ENCODE data around the gene SCAMP4.
A peak's percentile ranks its signal among the peaks of the same experiment; 100 is the strongest.

The SCAMP4 gene

GRCh38 chr19:1862424-1863327, 42.5 kb upstream of the SCAMP4 start:
- H3K4me3 ChIP-seq (ENCODE audit: low read length) = peak overlapping the region; percentile 92
- TF ChIP-seq ZNF274 (IDR thresholded peaks at IDR 0.05; ENCODE audit: low read depth, low read length) = no peak

DNA sequence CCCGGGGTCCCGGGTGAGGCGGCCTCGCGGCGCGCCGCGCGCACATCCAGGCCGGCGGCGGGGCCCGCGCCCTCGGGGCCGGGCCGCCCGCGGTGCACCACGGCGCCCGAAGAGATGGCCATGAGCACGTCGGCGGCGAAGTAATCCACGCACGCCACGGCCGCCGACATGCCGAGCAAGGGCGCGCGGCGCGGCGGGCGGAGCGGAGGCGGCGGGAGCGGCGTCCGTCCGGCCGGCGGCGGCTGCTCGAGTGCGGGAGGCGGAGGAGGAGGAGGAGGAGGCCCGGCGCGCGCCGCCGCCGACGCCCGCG, 41.9 kb upstream of the SCAMP4 start, which contains the start of gene KLF16:
Gene KLF16 (minus strand): TSS at position 252 of the 310 bp plus-strand sequence. CDS start 82 bp downstream, at position 170.
- no peak for TF ChIP-seq ZNF274 (IDR thresholded peaks at IDR 0.05; ENCODE audit: low read depth, low read length)
- H3K4me3 ChIP-seq (ENCODE audit: low read length) = peak within 1 kb of the TSS; percentile 92

DNA sequence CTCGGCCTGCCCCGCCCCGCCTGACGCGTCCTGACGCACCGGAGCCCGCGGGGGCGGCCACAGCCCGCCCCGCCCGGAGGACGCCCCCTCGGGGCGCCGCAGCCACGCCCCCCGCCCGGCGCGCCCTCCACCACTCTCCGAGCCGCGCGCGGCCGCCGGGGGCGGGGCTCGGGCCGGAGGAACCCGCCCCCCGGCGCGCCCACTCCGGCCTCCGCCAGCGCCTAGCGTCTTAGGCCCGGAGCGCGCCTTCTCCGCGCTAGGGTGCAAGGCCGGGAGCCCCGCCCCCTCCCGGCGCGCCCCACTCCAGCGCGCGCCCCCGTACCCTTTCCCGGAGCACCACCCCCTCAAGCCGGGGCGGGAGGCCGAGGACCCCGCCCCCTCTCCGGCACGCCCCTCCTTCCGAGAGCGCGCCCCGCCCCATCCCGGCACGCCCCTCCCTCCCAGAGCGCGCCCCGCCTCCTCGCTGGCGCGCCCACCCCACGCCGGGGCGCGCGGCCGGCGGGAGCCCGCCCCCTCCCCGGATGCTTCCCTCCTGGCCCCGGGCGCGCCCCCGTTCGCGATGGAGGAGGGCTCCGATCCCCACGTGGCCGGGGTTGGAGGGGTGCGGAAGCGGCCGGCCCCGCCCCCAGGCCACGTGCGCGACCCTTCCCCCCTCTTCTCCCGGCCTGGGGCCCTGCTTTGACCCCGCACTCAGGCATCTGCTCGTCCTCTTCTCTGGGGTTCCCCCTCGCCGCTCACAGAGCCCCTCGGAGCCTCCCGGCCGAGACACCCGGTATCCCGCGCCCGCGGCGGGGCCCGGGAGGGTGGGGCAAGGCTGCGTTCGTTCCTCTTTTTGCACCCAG, 41.3 kb upstream of the SCAMP4 start:
- peak overlapping the region; percentile 84 for H3K4me3 ChIP-seq (ENCODE audit: low read length)
- no peak for TF ChIP-seq ZNF274 (IDR thresholded peaks at IDR 0.05; ENCODE audit: low read depth, low read length)

GRCh38 chr19:1864480-1865171, 40.6 kb upstream of the SCAMP4 start:
- H3K4me3 ChIP-seq (ENCODE audit: low read length) = peak overlapping the region; percentile 84
- TF ChIP-seq ZNF274 (IDR thresholded peaks at IDR 0.05; ENCODE audit: low read depth, low read length) = no peak

DNA sequence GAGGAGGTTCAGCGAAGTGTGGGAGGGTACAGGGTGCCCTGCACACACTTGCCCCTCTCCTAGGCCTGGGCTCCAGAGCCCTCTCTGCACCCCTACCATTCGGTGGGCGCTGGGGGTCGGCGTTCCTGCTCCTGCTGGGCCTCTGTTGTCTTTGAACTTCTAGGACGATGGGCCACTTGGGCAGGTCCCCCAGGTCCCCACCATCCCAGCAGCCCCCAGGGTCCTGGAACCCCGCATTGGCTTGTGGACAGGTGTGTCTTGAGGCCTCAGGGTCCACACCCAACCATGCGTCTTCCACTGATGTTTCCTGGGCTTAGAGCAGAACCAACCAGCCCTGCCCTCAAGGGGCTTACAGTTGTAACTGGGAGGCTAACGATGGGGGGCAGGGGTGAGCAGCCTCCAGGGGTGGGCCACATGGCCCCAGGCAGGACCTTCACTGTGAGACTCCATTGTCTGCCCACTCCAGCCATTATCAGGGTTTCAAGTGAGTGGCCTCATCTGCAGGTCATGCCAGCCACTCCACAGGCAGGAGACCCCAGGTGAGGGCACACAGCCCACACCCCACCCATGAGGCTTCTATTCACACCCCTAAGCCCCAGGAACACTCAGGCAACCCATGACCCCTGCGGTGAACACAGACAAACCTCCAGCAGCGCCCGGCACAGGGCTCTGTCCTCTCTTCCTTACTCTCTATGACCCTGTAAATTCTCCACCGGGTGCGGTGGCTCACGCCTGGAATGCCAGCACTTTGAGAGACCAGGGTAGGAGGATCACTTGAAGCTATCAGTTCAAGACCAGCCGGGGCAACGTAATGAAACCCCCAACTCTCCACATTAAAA, 39.8 kb upstream of the SCAMP4 start:
- peak overlapping the region; percentile 84; the same call in 1 of the 2 replicates for H3K4me3 ChIP-seq (ENCODE audit: low read length)
- no peak for TF ChIP-seq ZNF274 (IDR thresholded peaks at IDR 0.05; ENCODE audit: low read depth, low read length)

DNA sequence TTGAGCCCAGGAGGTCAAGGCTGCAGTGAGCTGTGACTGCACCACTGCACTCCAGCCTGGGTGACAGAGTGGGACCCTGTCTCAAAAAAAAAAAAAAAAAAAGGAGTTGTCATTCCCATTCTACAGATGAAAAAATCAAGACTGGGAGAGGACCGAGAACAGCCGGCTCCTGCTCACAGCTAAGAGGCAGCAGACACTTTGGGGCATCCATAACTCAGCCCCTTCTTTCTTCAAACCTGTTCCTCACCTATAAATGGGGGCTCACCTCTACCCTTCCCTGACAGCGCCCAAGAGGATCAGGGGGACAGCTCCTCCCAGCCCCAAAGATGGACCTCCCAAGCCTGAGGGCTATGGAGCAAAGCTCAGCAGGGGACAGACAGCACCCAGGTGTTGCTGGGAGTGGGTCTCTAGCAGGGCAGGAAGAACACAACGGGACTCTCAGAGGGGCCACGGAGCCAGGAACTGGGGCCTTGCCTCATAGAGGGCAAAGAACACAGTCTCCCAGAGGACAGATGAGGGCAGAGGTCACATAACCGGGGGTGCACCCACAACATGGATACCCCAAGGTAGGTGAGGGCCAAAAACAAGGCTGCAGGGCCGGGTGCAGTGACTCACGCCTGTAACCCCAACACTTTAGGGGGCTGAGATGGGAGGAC, 38.4 kb upstream of the SCAMP4 start:
- no peak overlapping the region for H3K4me3 ChIP-seq (ENCODE audit: low read length)
- no peak for TF ChIP-seq ZNF274 (IDR thresholded peaks at IDR 0.05; ENCODE audit: low read depth, low read length)

- no peak overlapping the region for H3K4me3 ChIP-seq (ENCODE audit: low read length)
- TF ChIP-seq ZNF274 (IDR thresholded peaks at IDR 0.05; ENCODE audit: low read depth, low read length) = no peak
Observed at GRCh38 chr19:1867349-1867724, 37.9 kb upstream of the SCAMP4 start.

GRCh38 chr19:1868971-1869370, 36.2 kb upstream of the SCAMP4 start:
- no peak for TF ChIP-seq ZNF274 (IDR thresholded peaks at IDR 0.05; ENCODE audit: low read depth, low read length)
- no peak overlapping the region for H3K4me3 ChIP-seq (ENCODE audit: low read length)

DNA sequence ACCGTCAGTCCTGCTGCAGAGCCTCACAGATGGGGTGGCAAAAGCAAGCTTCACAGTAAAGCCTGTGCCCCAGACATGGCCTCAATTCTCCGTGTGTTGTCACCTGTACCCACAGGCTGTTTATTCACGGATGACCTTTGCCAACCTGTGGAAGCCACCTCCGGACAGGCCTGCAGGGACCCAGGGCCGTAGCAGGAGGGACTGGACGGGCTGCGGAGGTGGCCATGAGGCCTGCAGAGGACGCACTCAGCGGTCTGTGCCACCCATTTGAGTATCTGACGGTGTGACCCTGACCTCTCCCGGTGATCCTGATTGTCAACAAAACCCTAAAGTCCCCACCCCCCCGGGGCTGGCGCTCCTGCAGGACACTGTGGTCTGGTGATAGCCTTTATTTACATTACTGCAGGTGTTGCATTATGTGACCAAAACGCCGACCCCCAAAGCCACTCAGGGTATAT, 34.0 kb upstream of the SCAMP4 start:
- no peak overlapping the region for H3K4me3 ChIP-seq (ENCODE audit: low read length)
- no peak for TF ChIP-seq ZNF274 (IDR thresholded peaks at IDR 0.05; ENCODE audit: low read depth, low read length)

GRCh38 chr19:1871630-1872029, 33.6 kb upstream of the SCAMP4 start:
- H3K4me3 ChIP-seq (ENCODE audit: low read length) = no peak overlapping the region
- no peak for TF ChIP-seq ZNF274 (IDR thresholded peaks at IDR 0.05; ENCODE audit: low read depth, low read length)

DNA sequence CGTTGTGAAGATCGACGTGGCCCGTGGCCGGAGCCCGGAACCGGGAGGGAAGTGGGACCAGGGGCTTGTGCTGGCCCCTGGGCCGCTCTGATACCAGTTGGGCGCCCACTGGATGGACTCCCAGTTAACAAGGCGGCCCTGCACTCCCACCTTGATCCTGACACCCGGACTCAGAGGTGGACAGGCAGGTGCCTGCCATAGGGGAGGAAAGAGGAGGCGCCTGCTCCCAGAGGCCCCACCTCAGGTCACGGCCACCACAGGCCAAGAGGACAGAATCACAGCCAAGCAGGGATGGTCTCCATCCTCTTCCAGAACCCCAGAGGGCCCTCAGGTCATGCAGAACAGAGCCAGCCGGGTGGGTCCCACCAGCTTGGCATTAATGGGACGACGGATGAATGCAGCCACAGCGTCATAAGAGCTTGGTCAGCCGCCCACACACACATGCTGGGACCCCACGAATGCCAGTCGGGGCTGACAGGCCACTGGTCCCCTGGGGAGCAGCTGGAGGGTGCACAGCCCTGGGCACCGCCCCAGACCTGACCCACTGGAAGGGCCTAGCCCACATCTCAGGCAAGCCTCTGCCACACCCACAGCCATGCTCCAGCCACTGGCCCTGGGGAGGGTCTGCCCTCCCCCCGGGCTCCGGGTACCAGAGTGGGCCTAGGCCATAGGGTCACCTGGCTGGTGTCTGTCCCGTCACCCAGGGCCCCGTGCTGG, 32.2 kb upstream of the SCAMP4 start:
- no peak overlapping the region for H3K4me3 ChIP-seq (ENCODE audit: low read length)
- TF ChIP-seq ZNF274 (IDR thresholded peaks at IDR 0.05; ENCODE audit: low read depth, low read length) = no peak
